D721Med (cell line): ENCODE results near the gene CAPN5.

Source experiments
- DNase-seq: peaks from one replicate; pipeline ENCODE4 v3.0.0; 2011; ENCODE audit warnings: low spot score; ENCODE audit not compliant: insufficient read length
- FAIRE-seq: peaks from 2 replicates; lab custom pipeline; 2011; peaks lifted over from hg19 to GRCh38; lab: Jason Lieb, UNC
- CTCF ChIP-seq: IDR thresholded peaks from 2 replicates; pipeline ENCODE4 v1.5.1; 2012; ENCODE audit warnings: mild to moderate bottlenecking, control low read depth; ENCODE audit not compliant: insufficient read depth; ENCODE audit errors: missing control alignments

The CAPN5 gene

DNA sequence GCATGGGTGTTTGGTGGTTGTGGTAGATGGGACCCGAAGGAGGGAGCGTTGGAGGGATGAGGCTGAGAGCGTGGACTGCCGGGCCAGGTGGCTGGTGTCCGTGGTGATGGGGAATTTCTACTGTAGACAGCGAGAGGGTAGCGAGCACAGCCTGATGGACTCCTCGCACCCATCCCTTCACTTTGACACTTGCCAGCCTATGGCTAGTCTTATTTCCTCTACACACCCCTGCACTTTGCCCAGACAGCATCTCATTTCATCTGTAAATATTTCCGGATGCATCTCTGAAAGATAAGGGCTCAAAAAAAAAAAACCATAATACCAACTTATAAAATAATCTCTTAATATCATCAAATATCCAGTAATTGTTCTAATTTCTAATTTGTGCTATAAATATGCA is 41.7 kb downstream of the CAPN5 start:
- no peak for DNase-seq
- no peak for TF ChIP-seq CTCF
- FAIRE-seq = no peak

DNA sequence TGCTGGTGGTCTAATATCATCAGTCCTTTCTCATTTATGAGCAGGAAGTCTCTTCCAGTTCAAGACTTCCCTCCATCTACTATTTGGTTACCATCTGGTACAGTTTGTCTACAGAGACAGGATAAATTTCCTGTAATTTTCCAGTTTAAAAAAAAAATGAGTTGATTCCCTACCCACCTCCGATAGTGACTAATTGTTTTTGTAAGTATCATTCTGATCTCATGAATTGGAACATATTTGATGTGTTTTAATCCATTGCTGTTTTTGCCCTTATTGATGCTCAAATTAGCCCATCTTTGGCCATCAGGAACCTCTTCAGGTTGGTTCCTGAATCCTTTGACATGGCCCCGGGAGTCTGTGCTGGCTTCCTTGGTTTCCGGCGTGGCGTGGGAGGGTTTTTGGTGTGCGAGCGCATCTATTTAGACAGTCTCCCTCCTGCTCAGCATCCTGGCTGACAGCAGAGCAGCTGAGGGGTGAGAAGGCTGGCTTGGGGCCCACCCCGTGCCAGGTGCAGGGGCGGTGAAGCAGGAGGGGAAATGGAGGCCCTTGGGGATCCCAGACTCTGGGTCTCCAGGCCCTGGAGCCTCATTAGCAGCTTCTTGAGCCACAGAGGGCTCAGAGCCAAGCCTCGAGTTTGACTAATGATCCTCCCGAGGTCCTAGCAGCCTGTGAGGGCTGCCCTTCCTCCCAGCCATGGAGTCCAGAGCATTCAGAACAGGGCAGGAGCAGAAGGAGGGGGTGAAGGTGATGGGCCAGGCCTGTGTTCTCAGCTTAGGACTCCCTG is 42.7 kb downstream of the CAPN5 start:
- FAIRE-seq = no peak
- no peak for DNase-seq

GRCh38 chr11:77110836-77111235 is 44.1 kb downstream of the CAPN5 start:
- TF ChIP-seq CTCF = no peak
- DNase-seq (no peak), FAIRE-seq (no peak)

More for the DNA sequence above, 42.7 kb downstream of the CAPN5 start:
- no peak for TF ChIP-seq CTCF

DNA sequence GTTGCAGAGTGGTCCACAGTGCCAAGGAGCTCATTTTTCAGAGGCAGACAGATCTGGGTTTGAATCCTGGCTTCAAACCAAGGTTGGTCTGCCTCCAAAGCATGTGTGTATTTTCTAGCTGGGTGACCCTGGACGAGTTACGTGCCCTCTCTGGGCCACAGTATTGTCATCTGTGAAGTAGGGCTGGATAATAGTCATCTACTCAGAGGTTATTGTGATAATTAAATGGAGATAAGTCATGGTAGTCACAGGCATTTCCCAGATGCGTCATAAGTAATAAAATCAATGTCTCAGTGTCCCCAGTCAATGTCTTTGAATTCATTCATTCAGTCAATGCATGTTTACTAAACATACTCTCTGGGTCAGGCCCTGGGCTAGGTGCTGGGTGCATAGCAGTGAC is 44.5 kb downstream of the CAPN5 start:
- FAIRE-seq (no peak), DNase-seq (no peak)
- no peak for TF ChIP-seq CTCF

DNA sequence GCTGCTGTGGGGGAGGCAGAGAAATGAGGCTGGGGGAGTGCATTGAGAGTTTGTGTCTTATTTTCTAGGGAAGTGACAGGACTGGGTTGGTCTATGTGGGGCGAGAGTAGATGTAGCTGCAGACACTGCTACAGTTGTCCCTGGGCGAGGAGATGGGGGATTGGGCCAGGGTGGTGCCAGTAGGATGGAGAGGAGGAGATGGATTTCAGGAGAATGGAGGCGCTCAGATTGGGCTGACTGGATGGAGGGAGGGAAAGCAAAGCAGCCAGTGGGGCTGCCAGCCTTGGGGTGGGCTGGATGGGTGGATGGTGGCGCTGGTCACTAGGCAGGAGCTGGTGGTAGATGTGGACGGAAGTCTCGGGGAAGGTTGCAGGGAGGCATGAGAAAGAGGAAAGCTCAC is 45.2 kb downstream of the CAPN5 start:
- DNase-seq (no peak), FAIRE-seq (no peak)
- TF ChIP-seq CTCF = no peak

DNA sequence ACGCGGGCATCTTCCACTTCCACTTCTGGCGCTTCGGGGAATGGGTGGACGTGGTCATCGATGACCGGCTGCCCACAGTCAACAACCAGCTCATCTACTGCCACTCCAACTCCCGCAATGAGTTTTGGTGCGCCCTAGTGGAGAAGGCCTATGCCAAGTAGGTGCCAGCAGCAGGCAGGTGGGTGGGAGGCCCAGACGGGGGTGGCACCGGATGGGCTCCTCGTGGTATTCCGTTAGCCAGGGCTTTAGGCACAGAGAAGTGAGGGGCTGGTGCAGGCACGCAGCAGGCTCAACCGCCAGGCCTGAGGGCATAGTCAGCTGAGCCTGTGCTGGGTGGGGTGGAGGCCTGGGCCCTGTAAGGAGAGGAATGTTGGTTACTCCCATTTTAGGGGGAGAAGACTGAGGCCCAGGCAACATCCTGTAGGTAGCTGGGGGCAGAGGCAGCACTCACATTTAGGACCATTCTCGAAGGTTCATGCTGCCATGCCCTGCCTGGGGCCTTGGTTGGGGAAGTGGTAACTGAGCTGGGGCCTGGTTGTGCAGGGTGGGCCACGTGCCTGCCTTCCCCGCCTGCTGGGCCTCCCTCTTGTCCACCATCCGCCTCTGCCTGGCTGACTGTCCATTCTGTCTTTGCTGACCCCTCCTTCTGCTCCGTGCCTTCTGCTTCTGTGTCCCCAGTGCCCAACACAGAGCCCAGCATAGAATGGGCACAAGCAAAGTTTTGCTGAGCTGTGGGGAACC is 46.0 kb downstream of the CAPN5 start:
- FAIRE-seq = no peak
- DNase-seq = no peak
- no peak for TF ChIP-seq CTCF

GRCh38 chr11:77113382-77114088 is 46.8 kb downstream of the CAPN5 start:
- FAIRE-seq = no peak
- peak; percentile 77 for DNase-seq
- TF ChIP-seq CTCF = peak; percentile 42
